Activated naive CD8-positive, alpha-beta T cell treated with anti-CD3 and anti-CD28 coated beads, Interleukin-2, amount 50 U/mL, for 16 hours (primary cell): ENCODE data around the gene VSNL1.
"Not testable (repeated sequence)": the region's sequence is repeated elsewhere in the genome, so short reads cannot be mapped to it uniquely, and the experiment has no call there.

Experiments
- DNase-seq: peaks from one replicate; pipeline ENCODE4 v3.0.0-alpha.2; 2020; ENCODE audit warnings: low read depth, low spot score

VSNL1 gene

DNA sequence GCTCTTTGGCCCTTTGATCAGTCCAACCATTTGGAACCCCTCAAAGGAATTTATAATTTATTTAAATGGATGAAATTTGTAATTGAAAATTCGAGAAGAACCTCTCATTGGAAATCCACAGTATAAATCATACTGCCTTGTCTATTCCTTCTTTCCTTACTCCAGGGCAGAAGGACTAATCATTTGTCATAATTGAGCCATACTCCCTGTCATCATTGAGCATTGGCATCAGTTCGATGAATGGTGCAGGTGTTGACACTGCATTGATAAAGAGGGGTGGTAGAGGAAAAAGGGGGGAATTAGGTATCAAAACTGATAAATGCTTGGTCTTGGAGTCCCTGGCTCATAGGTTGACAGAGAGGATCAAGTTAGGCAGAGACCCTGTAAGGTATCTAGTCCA is 2.0 kb downstream of the VSNL1 start:
- no peak for DNase-seq

DNA sequence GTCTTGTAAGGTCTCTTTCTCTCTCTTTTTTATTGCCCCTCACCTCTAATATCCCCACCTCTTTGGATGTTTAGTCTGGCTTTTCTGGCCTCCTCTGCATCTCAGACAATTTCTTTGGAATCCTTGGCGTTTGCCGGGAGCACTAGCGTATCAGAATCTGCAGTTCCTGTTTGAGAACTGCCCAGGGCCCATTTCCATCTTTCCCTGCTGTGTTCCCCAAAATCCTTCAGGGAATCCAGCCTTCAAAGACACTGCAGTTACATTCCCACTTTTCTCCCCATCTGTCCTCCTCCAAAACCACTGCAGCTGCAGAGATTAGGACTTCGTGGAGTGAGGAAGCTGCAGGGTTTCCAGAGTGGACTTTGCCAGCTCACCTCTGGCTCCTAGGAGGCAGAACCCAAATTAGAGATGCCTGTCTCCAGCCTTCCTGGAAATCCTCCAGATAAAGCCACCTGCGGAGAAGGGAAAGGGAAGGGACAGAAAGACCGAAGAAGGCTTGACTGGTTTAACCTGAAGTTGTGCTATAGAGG is 2.7 kb downstream of the VSNL1 start:
- no peak for DNase-seq

DNA sequence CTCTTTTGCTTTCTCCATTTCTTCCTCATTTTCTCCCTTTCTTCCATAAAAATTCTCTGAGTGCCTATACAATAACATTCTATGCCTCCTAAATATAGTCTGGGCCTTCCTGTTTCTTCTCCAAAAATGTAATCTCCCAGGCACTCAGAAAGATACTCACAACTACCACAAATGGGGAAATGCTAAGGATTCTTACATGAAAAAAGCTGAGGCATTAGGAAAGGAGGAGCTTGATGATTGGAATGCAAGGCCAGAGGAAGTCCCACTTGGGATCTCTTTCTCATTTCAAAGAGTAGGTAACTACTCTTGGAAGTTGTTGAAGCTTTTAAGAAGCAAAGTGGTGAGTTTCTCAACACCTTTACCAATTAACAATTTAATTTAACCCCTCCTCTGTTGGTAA is 3.4 kb downstream of the VSNL1 start:
- no peak for DNase-seq

DNA sequence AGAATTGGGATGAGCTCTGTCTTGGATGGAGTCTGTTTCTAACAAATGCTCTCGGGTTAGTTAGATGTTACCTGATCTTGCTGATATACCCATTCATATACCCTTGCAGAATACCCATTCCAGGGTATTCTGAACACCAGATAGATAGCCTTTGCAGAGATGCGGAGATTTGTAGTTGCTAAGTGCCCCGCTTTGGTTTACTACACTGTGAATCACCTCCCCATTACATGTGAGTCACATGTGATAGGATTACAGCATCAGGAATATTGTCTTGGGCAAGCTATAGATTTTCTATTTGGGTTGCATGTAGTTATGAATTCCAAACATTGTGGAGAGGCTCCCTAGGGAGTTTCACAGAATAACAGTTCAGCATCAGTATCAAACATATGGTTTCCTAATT is 3.8 kb downstream of the VSNL1 start:
- DNase-seq, result no peak

DNA sequence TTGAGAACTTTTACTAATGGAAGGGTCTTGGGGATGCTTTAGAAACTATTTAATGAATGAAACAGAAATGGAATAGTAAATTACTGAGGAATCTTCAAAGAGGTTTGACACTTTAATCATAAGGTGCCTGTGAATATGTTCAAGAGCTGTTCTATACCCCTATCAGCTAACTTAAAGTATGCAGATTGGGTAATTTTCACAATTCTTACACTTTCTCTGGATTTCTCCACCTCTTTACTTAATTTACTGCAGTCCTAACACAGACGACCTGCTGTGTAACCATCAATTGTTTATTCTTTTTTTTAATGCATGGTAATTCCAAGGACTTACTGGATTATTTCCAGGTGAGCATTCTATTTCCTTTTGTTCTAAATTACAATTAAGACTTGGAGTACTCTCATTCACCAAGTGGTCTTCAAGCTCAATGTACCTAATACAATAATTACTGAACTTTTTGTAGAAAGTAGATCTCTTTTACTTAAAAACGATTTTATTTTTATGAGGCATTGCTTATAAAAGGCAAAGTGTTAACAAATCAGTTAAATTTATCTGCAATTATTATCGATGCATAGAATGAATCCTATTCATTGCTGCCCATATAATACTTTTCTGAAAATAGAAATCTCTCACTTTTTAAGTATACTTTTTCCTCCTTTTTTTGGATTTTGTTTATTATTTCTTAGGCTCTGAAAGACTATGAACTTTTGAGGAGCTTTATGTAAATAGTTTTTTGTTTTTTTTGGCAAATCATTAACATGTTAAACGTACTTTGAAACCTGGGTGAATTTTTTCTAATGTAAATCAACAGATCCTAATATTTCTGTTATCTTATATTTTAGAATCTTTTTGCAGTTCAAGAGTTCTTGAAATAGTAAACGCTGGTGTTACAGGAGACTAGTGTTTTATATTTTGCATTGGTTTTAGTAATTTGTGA is 5.5 kb downstream of the VSNL1 start:
- DNase-seq, result no peak

DNA sequence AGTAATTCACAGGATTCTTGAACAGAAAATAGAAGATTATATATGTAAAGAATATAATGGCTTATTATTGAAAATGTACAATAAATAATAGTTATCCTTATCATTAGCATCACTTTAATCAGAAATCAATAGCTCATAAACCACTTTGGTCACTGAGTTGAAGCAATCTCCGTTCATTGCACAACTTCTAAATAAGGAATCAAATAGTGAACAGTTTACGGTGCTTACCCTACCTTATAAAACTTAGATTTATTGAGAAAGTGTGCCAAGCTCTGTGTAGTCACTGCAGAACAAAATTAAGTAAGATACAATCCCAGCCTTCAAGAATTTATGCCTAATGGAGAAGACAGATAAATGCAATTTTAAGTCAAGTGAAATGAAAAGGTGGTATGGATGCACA is 6.7 kb downstream of the VSNL1 start:
- no peak for DNase-seq

DNA sequence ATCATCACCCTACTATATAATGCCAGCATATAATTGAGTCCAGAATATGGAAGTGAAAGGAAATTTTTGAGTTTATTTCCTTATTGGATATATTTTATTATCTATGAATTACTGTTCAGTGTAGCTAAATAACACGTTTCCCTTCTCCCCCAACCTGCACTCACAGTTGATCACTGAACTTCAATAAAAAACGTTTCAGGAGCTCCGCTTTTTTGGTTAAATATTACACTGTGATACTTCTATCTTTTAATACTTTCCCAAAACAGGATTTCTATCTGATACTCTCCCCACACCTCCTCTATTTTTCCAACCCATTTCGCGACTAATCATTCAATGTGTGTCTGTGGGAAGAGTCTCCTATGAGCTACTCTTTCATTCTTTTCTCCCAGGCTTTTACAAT is 7.2 kb downstream of the VSNL1 start:
- no peak for DNase-seq

DNA sequence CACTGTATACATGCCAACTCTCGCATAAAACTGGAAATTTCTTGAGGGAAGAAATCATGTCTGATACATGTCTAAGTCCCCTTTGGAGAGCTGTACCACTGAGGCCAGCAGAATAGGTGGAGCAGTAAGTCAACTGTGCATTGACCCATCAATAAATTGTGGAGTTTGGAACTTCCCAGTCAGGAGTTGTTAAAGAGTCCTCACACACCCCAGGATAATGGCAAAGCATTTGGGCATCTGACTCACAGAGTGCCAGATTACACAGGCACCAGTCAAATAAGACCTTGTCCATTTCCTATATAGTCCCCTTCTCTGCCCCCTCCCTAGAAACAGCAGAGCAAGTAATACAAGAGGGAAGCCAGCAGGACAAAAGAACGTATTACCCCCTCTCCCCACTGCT is 10.4 kb downstream of the VSNL1 start:
- DNase-seq, result no peak

DNA sequence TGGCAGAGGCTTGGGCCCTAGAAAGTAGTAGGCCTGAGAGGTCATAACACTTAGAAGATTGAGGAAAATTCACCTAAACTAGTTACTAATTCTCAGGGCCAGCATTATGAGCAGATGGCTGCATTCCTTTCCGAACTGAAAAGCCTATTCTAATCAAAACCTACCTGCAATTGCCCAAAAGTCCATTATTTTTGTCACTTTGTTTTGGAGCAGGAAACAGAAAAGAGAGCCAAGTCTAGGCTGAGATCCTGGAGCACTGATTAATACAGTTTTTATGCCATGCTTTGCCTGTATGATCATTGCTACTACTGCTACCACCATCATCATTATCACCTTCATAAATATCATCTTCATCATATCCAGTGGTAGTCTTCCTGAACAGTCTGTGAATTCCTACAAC is 14.7 kb downstream of the VSNL1 start:
- DNase-seq, result no peak

DNA sequence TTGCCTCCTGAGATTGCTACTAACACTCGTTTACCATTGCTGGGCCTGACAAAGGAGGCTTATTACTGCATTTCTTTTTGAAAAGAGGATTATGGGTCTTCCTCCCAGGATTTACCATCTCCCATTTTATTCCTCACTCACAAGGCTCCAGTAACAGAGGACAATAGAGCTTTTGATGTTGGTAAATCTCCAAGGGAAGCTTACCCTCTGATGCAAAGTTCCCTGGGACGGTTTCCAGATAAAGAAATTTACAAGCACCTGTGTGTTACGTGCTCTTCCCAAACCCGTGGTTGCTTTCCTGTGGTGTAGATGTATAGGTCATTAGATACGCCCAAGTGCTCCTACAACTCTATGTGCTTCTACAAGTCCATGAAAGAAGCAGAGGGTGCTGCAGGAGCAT is 17.1 kb downstream of the VSNL1 start:
- no peak for DNase-seq

DNA sequence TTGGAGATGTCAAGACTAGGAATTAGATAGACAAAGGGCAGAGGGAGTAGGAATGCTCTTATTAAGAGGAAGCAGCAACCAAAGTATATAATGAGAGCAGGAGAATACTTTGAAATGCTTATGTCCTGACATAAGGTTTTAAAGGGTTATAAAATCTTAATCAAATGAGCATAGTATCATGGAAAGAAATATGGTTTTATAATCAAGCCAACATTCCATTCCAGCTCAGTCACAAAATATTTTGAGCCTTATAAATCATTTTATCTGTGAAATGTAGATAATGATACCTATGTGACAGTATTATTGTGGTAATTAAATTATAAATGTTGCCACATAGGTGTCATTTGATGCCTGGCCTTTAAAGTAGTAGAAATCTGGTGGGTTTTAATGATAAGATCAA is 17.6 kb downstream of the VSNL1 start:
- DNase-seq, result no peak

DNA sequence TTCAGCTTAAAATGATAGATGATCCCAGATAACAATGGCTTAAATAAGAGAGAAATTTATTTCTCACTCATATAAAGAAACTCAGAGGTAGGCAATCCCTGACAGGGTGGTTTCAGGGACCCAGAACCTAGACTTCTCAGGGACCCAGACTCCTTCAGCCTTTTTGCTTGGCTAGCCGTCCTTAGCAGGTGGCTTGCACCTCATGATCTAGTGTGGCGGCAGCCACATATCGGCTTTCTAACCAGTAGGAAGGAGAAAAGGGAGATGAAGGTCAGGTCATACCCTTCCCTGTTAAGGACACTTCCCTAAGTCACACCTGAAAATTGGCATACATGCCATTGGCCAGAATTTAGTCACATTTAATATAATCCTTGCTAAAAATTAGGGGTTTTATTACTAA is 18.4 kb downstream of the VSNL1 start:
- no peak for DNase-seq

DNA sequence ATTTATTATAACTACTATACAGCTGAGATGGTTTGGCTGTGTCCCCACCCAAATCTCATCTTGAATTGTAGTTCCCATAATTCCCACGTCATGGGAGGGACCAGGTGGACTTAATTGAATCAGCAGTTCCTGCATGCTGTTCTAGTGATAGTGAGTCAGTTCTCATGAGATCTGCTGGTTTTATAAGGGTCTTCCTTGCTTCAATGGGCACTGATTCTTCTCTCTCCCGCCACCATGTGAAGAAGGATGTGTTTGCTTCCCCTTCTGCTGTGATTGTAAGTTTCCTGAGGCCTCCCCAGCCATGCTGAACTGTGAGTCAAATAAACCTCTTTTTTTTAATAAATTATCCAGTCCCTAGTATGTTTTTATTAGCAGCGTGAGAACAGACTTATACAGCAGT is 25.2 kb downstream of the VSNL1 start:
- not testable (repeated sequence) for DNase-seq

DNA sequence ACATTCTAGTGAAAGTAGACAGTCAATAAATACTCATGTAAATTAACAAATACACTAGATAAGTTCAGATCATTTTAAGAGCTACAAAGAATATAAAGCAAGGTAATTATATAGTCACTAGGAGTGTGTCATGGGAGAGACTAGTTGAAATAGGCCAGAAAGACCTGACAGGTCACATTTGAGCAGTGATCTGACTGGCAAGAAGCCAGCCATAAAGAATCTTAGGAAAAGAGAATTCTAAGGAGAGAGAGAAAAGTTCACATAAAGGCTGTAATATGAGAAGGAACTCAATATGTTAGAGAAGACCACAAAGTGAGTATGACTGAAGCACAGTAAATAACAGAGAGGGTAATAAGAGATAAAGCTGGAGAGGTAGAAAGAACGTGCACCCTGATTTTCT is 31.2 kb downstream of the VSNL1 start:
- no peak for DNase-seq

DNA sequence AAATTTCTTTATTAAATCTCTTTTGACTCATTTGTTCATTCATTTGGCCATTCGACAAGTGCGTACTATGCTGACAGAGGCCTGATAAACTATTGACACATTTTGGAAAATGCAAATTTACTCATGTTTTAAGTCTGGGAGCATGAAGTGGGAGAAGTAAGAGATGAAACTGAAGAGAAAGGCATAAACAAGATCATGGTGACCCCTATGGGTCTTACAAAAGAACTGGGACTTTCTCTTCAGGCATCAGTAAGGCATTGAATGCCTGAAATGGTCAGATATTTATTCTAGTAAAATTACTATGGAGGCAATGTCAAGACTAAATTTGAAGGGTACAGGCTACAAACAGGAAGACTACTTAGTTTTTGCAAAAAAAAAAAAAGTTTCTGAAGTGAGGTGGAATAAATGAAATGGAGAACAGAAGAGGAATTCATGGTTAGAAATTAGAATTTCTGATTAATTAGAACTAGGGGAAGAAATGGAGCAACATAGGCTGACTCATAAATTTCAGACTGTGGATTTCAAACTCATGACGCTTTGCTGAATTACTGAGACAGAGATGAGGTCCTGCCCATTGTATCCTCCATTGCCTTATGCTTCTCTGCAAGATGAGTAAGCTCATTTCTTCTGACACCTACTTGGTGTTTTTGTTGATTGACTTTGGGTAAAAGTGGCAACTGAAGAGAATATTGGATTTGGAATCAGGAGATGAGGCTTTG is 32.7 kb downstream of the VSNL1 start:
- no peak for DNase-seq

DNA sequence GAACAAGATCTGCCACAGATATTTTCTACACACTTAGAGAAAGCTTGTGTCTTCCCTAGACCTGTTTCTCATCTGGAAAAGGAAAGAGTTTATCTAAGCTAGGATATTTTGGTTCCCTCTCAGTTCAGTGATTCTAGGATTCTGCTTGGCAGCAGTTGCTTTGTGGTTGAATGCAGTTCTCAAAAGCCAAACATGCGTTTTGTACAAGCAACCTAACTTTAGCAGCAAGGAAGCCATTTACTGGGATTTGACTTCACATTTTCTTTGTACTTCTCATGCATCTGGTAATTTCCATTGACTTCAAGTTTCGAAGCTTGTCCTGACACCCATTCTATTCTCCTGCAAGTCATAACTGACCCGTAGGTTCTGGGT is 33.3 kb downstream of the VSNL1 start:
- DNase-seq, result no peak

DNA sequence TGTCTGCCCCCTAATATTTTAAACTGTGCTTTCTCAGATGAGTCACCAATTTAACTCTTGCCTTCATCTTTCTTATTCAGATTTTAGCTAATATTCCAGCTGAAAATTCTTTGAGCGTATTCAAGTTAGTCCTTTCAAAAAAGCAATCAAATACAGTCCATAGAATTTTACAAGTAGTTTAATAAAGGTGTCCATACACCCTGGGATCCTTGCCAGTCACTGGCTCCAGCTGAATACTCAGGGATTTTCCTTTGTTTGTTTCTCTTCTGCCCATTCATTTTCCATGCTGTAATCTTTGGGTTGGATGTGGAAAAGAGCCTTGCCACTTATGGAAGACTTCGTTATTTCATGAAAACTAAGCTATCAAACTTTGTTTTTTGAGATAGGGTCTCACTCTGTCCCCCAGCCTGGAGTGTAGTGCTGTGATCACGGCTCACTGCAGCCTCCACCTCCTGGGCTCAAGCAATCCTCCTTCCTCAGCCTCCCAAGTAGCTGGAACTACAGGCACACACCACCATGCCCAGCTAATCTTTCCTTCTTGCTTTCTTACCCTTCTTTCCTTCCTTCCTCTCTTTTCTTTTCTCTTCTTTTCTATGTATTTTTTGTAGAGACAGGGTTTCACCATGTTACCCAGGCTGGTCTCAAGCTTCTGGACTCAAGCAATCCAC is 34.0 kb downstream of the VSNL1 start:
- DNase-seq, result no peak

DNA sequence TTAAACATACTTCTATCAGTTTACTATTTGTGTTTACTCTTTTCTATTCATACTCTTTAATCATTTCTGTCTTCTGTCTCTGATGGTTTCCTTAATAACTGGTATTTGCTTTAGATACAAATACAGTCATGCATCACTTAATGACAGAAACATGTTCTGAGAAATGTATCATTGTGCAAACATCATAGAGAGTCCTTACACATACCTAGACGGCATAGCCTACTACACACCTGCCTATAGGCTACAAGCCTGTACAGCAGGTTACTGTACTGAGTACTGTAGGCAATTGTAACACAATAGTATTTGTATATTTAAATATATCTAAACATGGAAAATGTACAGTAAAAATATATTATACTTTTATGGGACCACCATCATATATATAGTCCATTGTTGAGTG is 36.3 kb downstream of the VSNL1 start:
- DNase-seq, result no peak

DNA sequence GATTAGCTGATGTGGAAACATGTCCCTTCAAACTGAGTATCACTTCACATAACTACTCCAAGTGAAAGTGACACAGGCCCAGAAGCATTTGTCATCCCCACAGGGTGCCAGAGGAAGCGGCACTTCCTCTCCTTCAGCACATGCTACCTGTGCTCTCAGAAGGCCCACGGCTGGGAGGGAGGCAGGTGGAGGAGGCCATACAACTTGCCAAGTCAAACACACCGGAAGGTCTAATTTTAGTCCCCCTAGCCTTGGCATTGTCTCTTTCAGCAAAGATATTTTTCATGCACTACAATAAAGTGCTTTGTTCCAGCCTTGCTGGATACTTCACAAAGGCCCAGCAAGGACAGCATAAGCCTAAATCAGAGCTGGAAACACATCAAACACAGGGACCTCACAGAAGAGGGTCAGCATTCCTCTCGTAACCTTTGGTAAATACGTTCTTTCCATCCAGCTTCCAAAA is 38.0 kb downstream of the VSNL1 start:
- no peak for DNase-seq

DNA sequence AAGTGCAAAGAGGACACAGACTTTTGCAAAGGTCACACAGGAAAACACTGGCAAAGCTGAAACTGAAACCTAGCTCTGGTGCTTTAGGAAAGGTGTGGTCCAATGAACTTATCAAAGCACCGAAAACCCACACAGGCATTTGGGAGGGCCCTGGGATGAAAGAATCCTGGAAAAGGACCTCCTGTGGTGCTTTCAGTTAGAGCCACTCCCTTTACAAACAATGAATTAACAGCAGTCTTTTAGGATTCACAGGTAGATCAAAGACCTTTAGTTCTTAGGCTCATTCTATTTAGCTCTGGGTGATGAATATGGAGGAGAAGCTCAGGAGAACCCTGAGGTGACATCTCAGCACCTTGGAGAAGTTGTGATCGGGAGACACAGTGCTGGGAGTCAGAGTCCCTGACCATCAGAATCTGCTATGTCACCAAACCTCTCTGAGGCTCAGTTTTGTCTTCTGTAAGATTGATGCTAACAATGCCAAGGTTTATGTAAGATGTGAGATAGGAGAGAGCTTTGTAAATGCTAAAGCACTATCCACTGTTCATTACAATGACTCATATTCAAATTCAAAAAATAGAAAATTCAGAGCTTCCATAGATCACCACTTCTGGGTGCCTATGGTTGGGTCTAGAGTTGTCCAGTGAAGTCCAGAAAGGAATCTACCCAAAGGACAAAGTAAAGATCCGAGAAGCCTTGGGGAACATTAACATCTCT is 39.3 kb downstream of the VSNL1 start:
- no peak for DNase-seq

DNA sequence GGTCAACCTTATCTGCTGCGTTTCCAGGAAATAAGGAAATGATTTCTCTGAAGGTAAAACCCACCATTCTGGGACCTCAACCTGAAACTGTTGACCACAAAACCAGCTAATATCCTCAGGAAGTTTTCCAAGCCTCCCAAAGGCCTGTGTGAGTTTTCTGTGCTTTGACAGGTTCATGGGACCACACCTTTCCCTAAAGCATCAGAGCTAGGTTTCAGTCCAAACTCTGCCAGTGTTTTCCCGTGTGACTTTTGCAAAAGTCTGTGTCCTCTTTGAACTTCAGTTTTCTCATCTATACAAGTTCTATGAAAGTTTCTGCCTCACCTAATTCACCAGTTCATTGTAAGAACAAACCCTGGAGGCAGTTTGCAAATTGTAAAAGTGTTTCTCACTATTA is 39.8 kb downstream of the VSNL1 start:
- DNase-seq, result no peak

DNA sequence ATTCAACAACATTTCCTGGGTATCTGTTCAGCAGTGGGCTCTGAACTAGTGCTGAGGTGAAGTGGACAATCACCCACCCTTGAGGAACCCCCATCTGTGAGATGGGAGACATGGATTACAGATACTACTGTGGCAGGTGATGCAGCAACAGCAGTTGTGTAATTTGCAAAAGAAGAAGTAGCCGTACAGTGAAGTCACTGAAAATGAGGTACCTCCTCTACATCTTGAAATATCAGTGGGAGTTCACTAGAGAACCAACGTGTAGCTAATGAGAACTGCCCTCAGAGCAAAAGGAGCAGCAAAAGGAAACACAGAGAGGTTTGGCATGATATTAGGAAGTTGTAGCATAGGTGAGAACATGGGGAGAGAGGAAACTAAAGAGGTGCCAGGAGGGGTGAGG is 41.3 kb downstream of the VSNL1 start:
- no peak for DNase-seq
